ENCODE data around the gene BRINP2. TPM values are rescaled to one million over a fixed set of nuclear protein-coding genes. Genes with fewer than 3 reads are reported as not detected.

The BRINP2 gene
- total RNA-seq, 1 experiment from 2014 or later: not detected

GRCh38 chr1:177246710-177247580 is 76.2 kb downstream of the BRINP2 start:
- DNase-seq (ENCODE audit: unreplicated experiment): no peak
- no peak overlapping the region for H3K4me3 Mint-ChIP-seq (ENCODE audit: unreplicated experiment)
- no peaks in the 10 kb centered on the region for H3K36me3 Mint-ChIP-seq (ENCODE audit: insufficient read depth, unreplicated experiment)
- intact Hi-C loops (cut with micrococcal nuclease): no loop called here
- ChIA-PET CTCF (interaction anchor here (1.0 to 2.9 kb wide), 3 partner anchors 9 to 348 kb away, joined by 3 to 20 read pairs (median 4); no protein-coding TSS in a partner anchor), POLR2A (interaction anchor here (1.7 kb wide), 1 partner anchor 9 kb away, joined by 5 read pairs; no protein-coding TSS in a partner anchor)
- BruUV-seq (replicated peaks): no TSS peak
- TF ChIP-seq CTCF (IDR thresholded peaks at IDR 0.05; ENCODE audit: unreplicated experiment): no peak
- no peaks in the 10 kb centered on the region for H3K4me1 Mint-ChIP-seq (ENCODE audit: insufficient read depth, unreplicated experiment)
- H3K9me3 Mint-ChIP-seq (ENCODE audit: unreplicated experiment): no peaks in the 10 kb centered on the region
- H3K27me3 Mint-ChIP-seq (ENCODE audit: insufficient read depth, unreplicated experiment): no peaks in the 10 kb centered on the region
- H3K27ac Mint-ChIP-seq (ENCODE audit: low read depth, unreplicated experiment): no peak overlapping the region

- CTCF ChIA-PET: interaction anchor here (1.2 to 2.9 kb wide), 2 partner anchors 9 to 349 kb away, joined by 4 to 20 read pairs; no protein-coding TSS in a partner anchor
- BruUV-seq (replicated peaks): no TSS peak
- intact Hi-C loops (cut with micrococcal nuclease): no loop called here
- DNase-seq (ENCODE audit: unreplicated experiment): no peak
- Mint-ChIP-seq H3K4me1 (ENCODE audit: insufficient read depth, unreplicated experiment) (no peaks in the 10 kb centered on the region), H3K9me3 (ENCODE audit: unreplicated experiment) (no peaks in the 10 kb centered on the region), H3K4me3 (ENCODE audit: unreplicated experiment) (no peak overlapping the region), H3K27ac (ENCODE audit: low read depth, unreplicated experiment) (no peak overlapping the region), H3K27me3 (ENCODE audit: insufficient read depth, unreplicated experiment) (no peaks in the 10 kb centered on the region), H3K36me3 (ENCODE audit: insufficient read depth, unreplicated experiment) (no peaks in the 10 kb centered on the region)
- POLR2A ChIA-PET: no interaction called here
- TF ChIP-seq CTCF (IDR thresholded peaks at IDR 0.05; ENCODE audit: unreplicated experiment): no peak
Measured at GRCh38 chr1:177247623-177248176, 76.9 kb downstream of the BRINP2 start.

DNA sequence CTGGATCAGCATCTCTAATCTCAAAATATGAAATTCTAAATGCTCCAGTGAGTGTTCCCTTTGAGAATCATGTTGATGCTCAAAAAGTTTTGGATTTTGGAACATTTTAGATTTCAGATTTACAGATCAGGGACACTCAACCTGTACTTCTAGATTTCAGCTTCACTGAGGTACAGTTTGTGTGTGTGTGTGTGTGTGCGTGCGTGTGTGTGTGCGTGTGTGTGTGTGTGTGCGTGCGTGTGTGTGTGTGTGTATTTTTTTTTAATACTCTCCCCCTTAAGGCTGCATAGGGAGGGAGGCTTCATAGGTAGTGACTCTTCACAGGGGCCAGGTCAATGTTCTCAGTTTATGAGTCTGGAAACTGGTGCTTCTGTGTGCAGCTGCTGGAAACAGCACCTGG is 77.5 kb downstream of the BRINP2 start:
- CTCF ChIA-PET: no interaction called here
- intact Hi-C loops (cut with micrococcal nuclease): no loop called here

More for the DNA sequence above, 77.5 kb downstream of the BRINP2 start:
- no peak for DNase-seq (ENCODE audit: unreplicated experiment)
- TF ChIP-seq CTCF (IDR thresholded peaks at IDR 0.05; ENCODE audit: unreplicated experiment): no peak
- Mint-ChIP-seq H3K27me3 (ENCODE audit: insufficient read depth, unreplicated experiment) (no peaks in the 10 kb centered on the region), H3K36me3 (ENCODE audit: insufficient read depth, unreplicated experiment) (no peaks in the 10 kb centered on the region), H3K27ac (ENCODE audit: low read depth, unreplicated experiment) (no peak overlapping the region), H3K4me1 (ENCODE audit: insufficient read depth, unreplicated experiment) (no peaks in the 10 kb centered on the region), H3K9me3 (ENCODE audit: unreplicated experiment) (no peaks in the 10 kb centered on the region), H3K4me3 (ENCODE audit: unreplicated experiment) (no peak overlapping the region)
- POLR2A ChIA-PET: no interaction called here
- BruUV-seq (replicated peaks): no TSS peak

All from MCF 10A (cell line).